GM12878 (cell line): Measurements from ENCODE around the gene RPL10. TPM values are rescaled to one million over a fixed set of nuclear protein-coding genes. Genes with fewer than 3 reads are reported as not detected.
A peak's percentile ranks its signal among the peaks of the same experiment; 100 is the strongest.

Source experiments
- ATF7 ChIP-seq: fragments of 450-650 bp; IDR thresholded peaks from 2 replicates; pipeline ENCODE4 v1.6.1; 2016; ENCODE audit warnings: low read depth, mild to moderate bottlenecking
- CHD2 ChIP-seq: IDR thresholded peaks from 2 replicates; pipeline ENCODE4 v1.6.1; 2011; ENCODE audit warnings: low read depth, low read length, improper control_type of control experiment, borderline replicate concordance
- CHD4 ChIP-seq: fragments of 200-600 bp; sonication (generic); IDR thresholded peaks from 2 replicates; pipeline ENCODE4 v1.6.1; 2016; ENCODE audit warnings: mild to moderate bottlenecking
- CUX1 ChIP-seq: IDR thresholded peaks from 2 replicates; pipeline ENCODE4 v1.6.1; 2012; ENCODE audit warnings: improper control_type of control experiment, low read depth, low read length; ENCODE audit not compliant: insufficient replicate concordance
- E2F4 ChIP-seq: IDR thresholded peaks from 2 replicates; pipeline ENCODE4 v1.6.1; 2012; ENCODE audit warnings: low read depth, low read length, improper control_type of control experiment
- EZH2 ChIP-seq: IDR thresholded peaks from 2 replicates; pipeline ENCODE4 v1.6.1; 2012; ENCODE audit warnings: low read depth, mild to moderate bottlenecking, control low read depth, inconsistent platforms, low read length, borderline replicate concordance; ENCODE audit not compliant: control insufficient read depth
- FOS ChIP-seq: IDR thresholded peaks from 3 replicates; pipeline ENCODE4 v1.6.1; 2011; ENCODE audit warnings: borderline replicate concordance; ENCODE audit not compliant: insufficient read length; ENCODE audit errors: extremely low read depth
- FOXM1 ChIP-seq: IDR thresholded peaks from 2 replicates; pipeline ENCODE4 v1.6.1; 2012; ENCODE audit warnings: low read depth, mild to moderate bottlenecking, inconsistent platforms, low read length, moderate library complexity
- GATAD2B ChIP-seq: fragments of 450-650 bp; conservative IDR thresholded peaks from 2 replicates; pipeline ENCODE4 v1.6.1; 2017; ENCODE audit warnings: low read depth, mild to moderate bottlenecking, moderate library complexity
- LARP7 ChIP-seq: fragments of 450-650 bp; IDR thresholded peaks from 2 replicates; pipeline ENCODE4 v1.6.1; 2017; ENCODE audit warnings: mild to moderate bottlenecking
- MAX ChIP-seq: IDR thresholded peaks from 2 replicates; pipeline ENCODE4 v1.6.1; 2012; ENCODE audit warnings: low read depth, low read length, improper control_type of control experiment
- MYB ChIP-seq: fragments of 150-350 bp; IDR thresholded peaks from 2 replicates; pipeline ENCODE4 v1.6.1; 2014; ENCODE audit warnings: mild to moderate bottlenecking, low read depth, low read length, borderline replicate concordance
- NKRF ChIP-seq: fragments of 450-650 bp; conservative IDR thresholded peaks from 2 replicates; pipeline ENCODE4 v1.6.1; 2017; ENCODE audit warnings: mild to moderate bottlenecking, moderate library complexity
- PKNOX1 ChIP-seq: fragments of 450-650 bp; IDR thresholded peaks from 2 replicates; pipeline ENCODE4 v1.6.1; 2016; ENCODE audit warnings: mild to moderate bottlenecking
- POLR2A ChIP-seq: IDR thresholded peaks from 2 replicates; pipeline ENCODE4 v1.6.1; 2011; ENCODE audit warnings: low read depth, mild to moderate bottlenecking, low read length
- SRF ChIP-seq, 2 experiments: IDR thresholded peaks; 2 replicates each; pipeline ENCODE4 v1.6.1; 2011; ENCODE audit warnings: low read depth in 2 of 2, low read length in 2 of 2, mild to moderate bottlenecking in 1 of 2, moderate library complexity in 1 of 2
- SUPT20H ChIP-seq: IDR thresholded peaks from 2 replicates; pipeline ENCODE4 v1.6.1; 2011; ENCODE audit warnings: low read depth, mild to moderate bottlenecking, low read length, moderate library complexity, borderline replicate concordance; ENCODE audit not compliant: control insufficient read depth
- WRNIP1 ChIP-seq: IDR thresholded peaks from 2 replicates; pipeline ENCODE4 v1.6.1; 2011; ENCODE audit warnings: low read depth, low read length, improper control_type of control experiment, borderline replicate concordance
- ZNF622 ChIP-seq: fragments of 450-650 bp; IDR thresholded peaks from 2 replicates; pipeline ENCODE4 v1.6.1; 2017; ENCODE audit warnings: mild to moderate bottlenecking, inconsistent platforms
- ZSCAN29 ChIP-seq: fragments of 450-650 bp; IDR thresholded peaks from 2 replicates; pipeline ENCODE4 v1.6.1; 2017; ENCODE audit warnings: mild to moderate bottlenecking, moderate library complexity
- polyA plus RNA-seq, 11 experiments: library from polyadenylated mRNA; depleted of rRNA in 4 of 11; unstranded in 6 of 11; stranded (reverse) in 5 of 11; fragments of >200 nt; fragmentation: Nextera tagmentation in 4 of 11; fragmentation: Illumina TruSeq in 1 of 11; extraction: Ambion mirVana in 4 of 11; extraction: Trizol in 1 of 11; gene quantifications; 1 replicate in 1 of 11; 2 replicates in 10 of 11; pipeline versions ENCODE4 v1.2.1 to v1.2.3, GENCODE V29; 2011 to 2016; ENCODE audit warnings: inconsistent platforms in 2 of 11, missing spikeins in 2 of 11, low read depth in 1 of 11
- total RNA-seq, 4 experiments: library from RNA; depleted of rRNA in 3 of 4; stranded (reverse); fragments of >200 nt in 3 of 4; fragmentation: Illumina TruSeq in 1 of 4; extraction: Trizol in 1 of 4; gene quantifications; 2 replicates each; pipeline versions ENCODE4 v1.2.1 to v1.2.3, GENCODE V29; 2013 to 2021

RPL10 gene
- total and polyA plus RNA-seq, 10 of the 15 experiments (the other 5 are each of a cell fraction or from before 2014, with no cell fraction given): 1,938 to 7,222 (median 4,494) TPM

- TF ChIP-seq GATAD2B (no peak; the same call in 1 of the 2 replicates), CHD4 (no peak), CHD2 (peak; percentile 89), NKRF (peak; percentile 78), FOXM1 (no peak), ZNF622 (no peak), ATF7 (no peak), FOS (peak; percentile 64), MYB (no peak), MAX (no peak; the same call in 1 of the 2 replicates), POLR2A (peak; percentile 87), WRNIP1 (no peak), SRF (IDR thresholded peaks at IDR 0.05; ENCODE audit: low read depth in 2 of 2, low read length in 2 of 2) (no peak), CUX1 (no peak), SUPT20H (no peak), PKNOX1 (peak; percentile 99), LARP7 (peak; percentile 88), EZH2 (no peak), ZSCAN29 (no peak), E2F4 (no peak)
These were observed 30.3 kb downstream of the RPL10 start, which contains the start of gene ATP6AP1 (continued) for GRCh38 chrX:154428176-154429171.
